Muscle layer of duodenum (tissue), 2 donors: ENCODE results near the gene QKI.
A peak's percentile ranks its signal among the peaks of the same experiment; 100 is the strongest.
"Not testable (repeated sequence)": the region's sequence is repeated elsewhere in the genome, so short reads cannot be mapped to it uniquely, and the experiment has no call there.

Experiments used
- H3K27ac ChIP-seq: one replicate; pipeline ENCODE4 v1.7.0; 2013; ENCODE audit warnings: mild to moderate bottlenecking, low read length
- H3K27me3 ChIP-seq: one replicate; pipeline ENCODE4 v1.7.0; 2013; ENCODE audit warnings: low read depth, mild to moderate bottlenecking, control low read depth, low read length
- H3K36me3 ChIP-seq, 2 donors: one replicate each; pipeline ENCODE4 v1.7.0; 2013; ENCODE audit warnings: low read length in 2 of 2, control low read depth in 1 of 2, mild to moderate bottlenecking in 1 of 2; ENCODE audit not compliant: insufficient read depth in 2 of 2, control insufficient read depth in 1 of 2
- H3K4me1 ChIP-seq, 2 donors: one replicate each; pipeline ENCODE4 v1.7.0; 2013; ENCODE audit warnings: low read length in 2 of 2, mild to moderate bottlenecking in 2 of 2, control low read depth in 1 of 2, moderate library complexity in 1 of 2; ENCODE audit not compliant: insufficient read depth in 2 of 2, control insufficient read depth in 1 of 2
- H3K4me3 ChIP-seq, 2 donors: one replicate each; pipeline ENCODE4 v1.7.0; 2013; ENCODE audit warnings: low read length in 2 of 2, low read depth in 1 of 2, mild to moderate bottlenecking in 1 of 2
- H3K9me3 ChIP-seq, 2 donors: one replicate each; pipeline ENCODE4 v1.7.0; 2013; ENCODE audit warnings: low read length in 2 of 2, control low read depth in 1 of 2, mild to moderate bottlenecking in 1 of 2; ENCODE audit not compliant: control insufficient read depth in 1 of 2
- donor health status: healthy.

The QKI gene

DNA sequence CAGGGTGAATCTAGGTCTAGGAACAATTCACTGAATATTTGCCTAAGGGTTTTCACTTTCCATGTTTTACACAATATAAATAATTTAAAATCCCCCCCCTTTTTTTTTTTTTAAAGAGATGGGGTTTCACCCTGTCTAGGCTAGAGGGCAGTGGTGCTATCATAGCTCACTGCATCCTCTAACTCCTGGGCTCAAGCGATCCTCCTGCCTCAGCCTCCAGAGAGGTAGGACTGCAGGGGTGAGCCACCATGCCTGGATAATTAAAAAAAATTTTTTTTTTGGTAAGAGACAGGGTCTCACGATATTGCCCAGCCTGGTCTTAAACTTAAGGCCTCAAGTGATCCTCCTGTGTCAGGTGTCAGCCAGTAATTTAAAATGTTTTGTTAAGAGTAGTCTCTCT, 17.8 kb downstream of the QKI start:
- no peaks in the 10 kb centered on the region for H3K9me3 ChIP-seq
- no peak overlapping the region for H3K4me3 ChIP-seq
- peaks cover under 1 to 57% of the 10 kb centered on the region in 2 donors for H3K4me1 ChIP-seq

DNA sequence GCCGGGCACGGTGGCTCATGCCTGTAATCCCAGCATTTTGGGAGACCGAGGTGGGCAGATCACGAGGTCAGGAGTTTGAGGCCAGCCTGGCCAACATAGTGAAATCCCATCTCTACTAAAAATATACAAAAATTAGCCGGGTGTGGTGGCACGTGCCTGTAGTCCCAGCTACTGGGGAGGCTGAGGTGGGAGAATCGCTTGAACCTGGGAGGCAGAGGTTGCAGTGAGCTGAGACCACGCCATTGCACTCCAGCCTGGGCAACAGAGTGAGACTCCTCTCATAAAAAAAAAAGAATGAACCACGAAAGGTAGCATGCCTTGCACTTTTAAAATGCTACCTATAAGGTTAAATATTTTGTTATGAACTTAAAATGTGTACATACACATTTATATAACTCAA, 19.0 kb downstream of the QKI start:
- not testable (repeated sequence) for H3K36me3 ChIP-seq, H3K27me3 ChIP-seq, H3K4me3 ChIP-seq, H3K27ac ChIP-seq, H3K9me3 ChIP-seq
- peaks cover 8 to 57% of the 10 kb centered on the region in 2 donors for H3K4me1 ChIP-seq

More for the DNA sequence above, 17.8 kb downstream of the QKI start:
- Histone ChIP-seq H3K27me3 (no peaks in the 10 kb centered on the region), H3K36me3 (no peaks in the 10 kb centered on the region), H3K27ac (no peak overlapping the region)

- H3K9me3 ChIP-seq = no peaks in the 10 kb centered on the region
- peak overlapping the region in 1 of 2 donors; percentile 12 for H3K4me3 ChIP-seq
- H3K27ac ChIP-seq = no peak overlapping the region
- peaks cover 8 to 51% of the 10 kb centered on the region in 2 donors for H3K4me1 ChIP-seq
- H3K36me3 ChIP-seq = no peaks in the 10 kb centered on the region
- no peaks in the 10 kb centered on the region for H3K27me3 ChIP-seq
Observed at GRCh38 chr6:163435023-163435422, 20.5 kb downstream of the QKI start.

DNA sequence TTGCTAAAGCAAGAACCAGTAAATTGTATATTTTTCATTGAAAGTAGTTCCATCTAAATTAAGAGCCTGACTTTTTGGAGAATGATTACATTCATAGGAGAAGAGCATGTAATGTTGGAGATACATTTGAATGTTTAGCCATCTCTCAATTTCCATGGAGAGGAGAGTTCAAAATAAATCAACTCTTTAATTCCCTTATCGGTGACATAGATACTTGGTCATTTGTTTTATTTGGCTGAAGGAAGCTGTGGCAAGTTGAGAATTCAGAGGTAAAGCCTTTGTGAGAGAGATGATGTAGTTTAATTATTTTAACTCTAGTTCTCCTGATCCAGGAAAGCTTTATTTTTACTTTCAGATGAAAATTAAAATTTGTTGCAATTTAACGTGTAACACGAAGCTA, 22.3 kb downstream of the QKI start:
- Histone ChIP-seq H3K36me3 (no peaks in the 10 kb centered on the region), H3K4me3 (no peak overlapping the region), H3K4me1 (peaks cover 12 to 56% of the 10 kb centered on the region in 2 donors), H3K27me3 (no peaks in the 10 kb centered on the region), H3K27ac (no peak overlapping the region), H3K9me3 (no peaks in the 10 kb centered on the region)

- Histone ChIP-seq H3K4me3 (no peak overlapping the region), H3K27me3 (no peaks in the 10 kb centered on the region), H3K9me3 (no peaks in the 10 kb centered on the region), H3K36me3 (no peaks in the 10 kb centered on the region), H3K27ac (no peak overlapping the region), H3K4me1 (peaks cover 12 to 51% of the 10 kb centered on the region in 2 donors)
Observed at GRCh38 chr6:163437466-163437865, 22.9 kb downstream of the QKI start.

- Histone ChIP-seq H3K4me3 (no peak overlapping the region), H3K27me3 (no peaks in the 10 kb centered on the region), H3K27ac (no peak overlapping the region), H3K4me1 (peaks cover 12 to 56% of the 10 kb centered on the region in 2 donors), H3K9me3 (no peaks in the 10 kb centered on the region), H3K36me3 (no peaks in the 10 kb centered on the region)
Observed at GRCh38 chr6:163438298-163438939, 23.9 kb downstream of the QKI start.

GRCh38 chr6:163438940-163439335, 24.4 kb downstream of the QKI start:
- no peak overlapping the region for H3K27ac ChIP-seq
- no peaks in the 10 kb centered on the region for H3K36me3 ChIP-seq
- peaks cover 12 to 60% of the 10 kb centered on the region in 2 donors for H3K4me1 ChIP-seq
- no peak overlapping the region for H3K4me3 ChIP-seq
- no peaks in the 10 kb centered on the region for H3K9me3 ChIP-seq
- H3K27me3 ChIP-seq = no peaks in the 10 kb centered on the region

- not testable (repeated sequence) for H3K27ac ChIP-seq, H3K27me3 ChIP-seq, H3K36me3 ChIP-seq, H3K4me3 ChIP-seq, H3K9me3 ChIP-seq
- H3K4me1 ChIP-seq = peaks cover 12 to 61% of the 10 kb centered on the region in 2 donors
Observed at GRCh38 chr6:163439390-163439789, 24.9 kb downstream of the QKI start.

GRCh38 chr6:163439997-163440396, 25.5 kb downstream of the QKI start:
- Histone ChIP-seq H3K4me1 (peaks cover 12 to 61% of the 10 kb centered on the region in 2 donors), H3K36me3 (no peaks in the 10 kb centered on the region), H3K9me3 (no peaks in the 10 kb centered on the region), H3K4me3 (no peak overlapping the region), H3K27me3 (no peaks in the 10 kb centered on the region), H3K27ac (no peak overlapping the region)

DNA sequence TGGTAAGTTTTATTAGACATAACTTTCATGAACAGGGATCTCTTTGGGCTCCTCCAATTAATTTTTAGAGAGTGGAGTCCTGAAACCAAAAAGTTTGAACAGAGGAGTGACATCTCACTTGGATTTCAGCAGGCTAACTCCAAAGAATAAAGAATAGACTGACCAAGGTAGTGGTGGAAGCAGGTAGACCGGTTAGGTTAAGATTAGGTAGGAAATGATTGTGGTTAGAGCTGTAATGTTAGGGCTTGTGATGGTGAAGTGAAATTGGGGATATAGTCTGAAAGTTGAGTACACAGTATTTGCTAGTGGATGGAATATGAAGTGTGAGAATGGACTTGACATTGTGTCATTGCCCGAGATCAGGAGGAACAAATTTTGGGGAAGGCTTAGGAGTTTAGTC, 27.8 kb downstream of the QKI start:
- Histone ChIP-seq H3K36me3 (no peaks in the 10 kb centered on the region), H3K27ac (no peak overlapping the region), H3K4me1 (peaks cover 14 to 59% of the 10 kb centered on the region in 2 donors), H3K9me3 (no peaks in the 10 kb centered on the region), H3K4me3 (no peak overlapping the region), H3K27me3 (no peaks in the 10 kb centered on the region)

- Histone ChIP-seq H3K9me3 (no peaks in the 10 kb centered on the region), H3K36me3 (no peaks in the 10 kb centered on the region), H3K4me1 (peaks cover 7 to 49% of the 10 kb centered on the region in 2 donors), H3K27ac (no peak overlapping the region), H3K27me3 (no peaks in the 10 kb centered on the region), H3K4me3 (no peak overlapping the region)
Observed at GRCh38 chr6:163444077-163444476, 29.6 kb downstream of the QKI start.

DNA sequence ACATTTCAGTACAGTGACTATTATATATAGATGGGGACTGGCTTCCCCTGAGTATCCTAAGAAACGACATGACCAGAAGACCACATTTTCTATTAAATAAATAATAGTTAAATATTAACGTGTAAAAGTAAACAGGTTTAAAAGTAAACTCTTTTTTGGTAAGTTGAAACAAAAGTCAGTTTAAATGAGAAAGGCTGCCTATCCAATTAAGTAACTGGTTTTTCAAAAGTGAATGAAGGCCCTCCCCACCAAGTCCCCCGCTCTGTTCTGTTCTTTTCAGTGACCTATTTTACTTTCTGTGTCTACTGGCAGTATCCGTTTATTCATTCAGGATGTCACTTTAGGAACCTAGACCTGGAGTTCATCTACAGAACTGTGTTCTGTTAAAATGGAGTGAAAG, 32.0 kb downstream of the QKI start:
- Histone ChIP-seq H3K36me3 (no peaks in the 10 kb centered on the region), H3K4me3 (no peak overlapping the region), H3K27ac (no peak overlapping the region), H3K4me1 (peaks cover 3 to 40% of the 10 kb centered on the region in 2 donors), H3K27me3 (no peaks in the 10 kb centered on the region), H3K9me3 (no peaks in the 10 kb centered on the region)
